Measurements from ENCODE around the gene FHAD1.

- no peak for TF ChIP-seq EZH2 (IDR thresholded peaks at IDR 0.05; ENCODE audit: borderline replicate concordance, insufficient read depth, low read depth, low read length, poor library complexity, severe bottlenecking)
- no peak for TF ChIP-seq CTCF (IDR thresholded peaks at IDR 0.05)
Observed at GRCh38 chr1:15328351-15329103, 81.5 kb downstream of the FHAD1 start.
